Activated T-helper 1 cell treated with Interleukin-2 at 50 U/mL for 16 hours (primary cell): ENCODE measurements around the gene ABCG8.

Source experiments
- DNase-seq: peaks from one replicate; pipeline ENCODE4 v3.0.0-alpha.2; 2020; ENCODE audit warnings: low read depth

Gene ABCG8

GRCh38 chr2:43826305-43827250 lies 12.2 kb upstream of the ABCG8 start:
- DNase-seq = no peak

GRCh38 chr2:43831543-43832294 lies 7.1 kb upstream of the ABCG8 start:
- no peak for DNase-seq

GRCh38 chr2:43832457-43832856 lies 6.3 kb upstream of the ABCG8 start:
- no peak for DNase-seq

GRCh38 chr2:43837033-43837432 lies 1.7 kb upstream of the ABCG8 start:
- DNase-seq = no peak

GRCh38 chr2:43837831-43838559 lies 776 bp upstream of the ABCG8 start:
- no peak for DNase-seq

- no peak for DNase-seq
Measured at GRCh38 chr2:43839776-43840564, 1.2 kb downstream of the ABCG8 start.

- no peak for DNase-seq
Measured at GRCh38 chr2:43840965-43841364, 2.2 kb downstream of the ABCG8 start.

- DNase-seq = no peak
Measured at GRCh38 chr2:43841949-43842865, 3.4 kb downstream of the ABCG8 start.

GRCh38 chr2:43842866-43843226 lies 4.1 kb downstream of the ABCG8 start:
- no peak for DNase-seq

- DNase-seq = no peak
Measured at GRCh38 chr2:43845181-43845580, 6.4 kb downstream of the ABCG8 start.

- DNase-seq = no peak
Measured at GRCh38 chr2:43846140-43846793, 7.5 kb downstream of the ABCG8 start.

- DNase-seq = no peak
Measured at GRCh38 chr2:43848214-43848613, 9.4 kb downstream of the ABCG8 start.

GRCh38 chr2:43851011-43851980 lies 12.5 kb downstream of the ABCG8 start:
- no peak for DNase-seq

GRCh38 chr2:43852196-43852730 lies 13.5 kb downstream of the ABCG8 start:
- DNase-seq = no peak

GRCh38 chr2:43853141-43854081 lies 14.6 kb downstream of the ABCG8 start:
- no peak for DNase-seq

GRCh38 chr2:43854671-43855070 lies 15.9 kb downstream of the ABCG8 start:
- DNase-seq = no peak

GRCh38 chr2:43855292-43855691 lies 16.5 kb downstream of the ABCG8 start:
- no peak for DNase-seq
